Liver (tissue), 3 donors: ENCODE measurements around the gene LRRN3.

ENCODE experiments used
- FOXA2 ChIP-seq: IDR thresholded peaks from 2 replicates; pipeline ENCODE4 v1.6.1; 2016; ENCODE audit warnings: antibody characterized with exemption
- HNF4G ChIP-seq: IDR thresholded peaks from 2 replicates; pipeline ENCODE4 v1.6.1; 2016; ENCODE audit warnings: antibody characterized with exemption
- NR2F2 ChIP-seq: IDR thresholded peaks from 2 replicates; pipeline ENCODE4 v1.6.1; 2016; ENCODE audit warnings: antibody characterized with exemption
- RAD21 ChIP-seq, 2 donors: IDR thresholded peaks; 2 replicates each; pipeline ENCODE4 v1.6.1; 2016; ENCODE audit warnings: antibody characterized with exemption in 2 of 2, mild to moderate bottlenecking in 2 of 2
- REST ChIP-seq: IDR thresholded peaks from 2 replicates; pipeline ENCODE4 v1.6.1; 2016; ENCODE audit warnings: antibody characterized with exemption, mild to moderate bottlenecking
- RXRA ChIP-seq, 2 donors: IDR thresholded peaks; 2 replicates each; pipeline ENCODE4 v1.6.1; 2017 to 2018; ENCODE audit warnings: antibody characterized with exemption in 2 of 2, mild to moderate bottlenecking in 1 of 2
- TAF1 ChIP-seq: conservative IDR thresholded peaks from 2 replicates; pipeline ENCODE4 v1.6.1; 2016; ENCODE audit warnings: antibody characterized with exemption, mild to moderate bottlenecking
- YY1 ChIP-seq: IDR thresholded peaks from 2 replicates; pipeline ENCODE4 v1.6.1; 2016; ENCODE audit warnings: antibody characterized with exemption, mild to moderate bottlenecking
- TF ChIP-seq, protein P1 (sequence below): fragments of 150-350 bp; IDR thresholded peaks from 2 replicates; pipeline ENCODE4 v1.5.1; 2017; ENCODE audit warnings: improper control_type of control experiment, low read depth, low read length; ENCODE audit not compliant: missing input control
- TF ChIP-seq, protein P2 (sequence below): IDR thresholded peaks from 2 replicates; pipeline ENCODE4 v1.6.1; 2016; ENCODE audit warnings: antibody characterized with exemption
- TF ChIP-seq, protein P3 (sequence below): IDR thresholded peaks from 2 replicates; pipeline ENCODE4 v1.6.1; 2016; ENCODE audit warnings: antibody characterized with exemption
- donor health status: healthy.
- donor health status: healthy.

DNA sequence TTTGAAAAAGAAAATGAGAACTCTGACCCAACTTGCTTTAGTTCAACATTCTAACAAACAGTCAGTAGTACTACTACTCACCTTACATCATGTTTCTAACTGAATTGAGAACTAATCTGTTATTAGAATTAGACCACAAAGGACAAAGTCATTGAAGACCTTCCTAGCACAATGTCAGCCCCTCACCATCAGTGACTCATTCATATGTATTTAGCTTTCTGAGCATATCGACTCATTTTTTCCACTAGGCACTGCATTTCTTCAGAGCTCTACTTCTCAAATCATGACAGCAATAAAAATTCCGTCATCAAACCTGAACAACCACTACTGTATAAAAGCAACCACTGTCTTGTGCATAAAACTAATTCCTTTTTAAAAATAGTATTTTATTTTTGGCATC, 4.4 kb upstream of the LRRN3 start:
- TF ChIP-seq, protein P1, sequence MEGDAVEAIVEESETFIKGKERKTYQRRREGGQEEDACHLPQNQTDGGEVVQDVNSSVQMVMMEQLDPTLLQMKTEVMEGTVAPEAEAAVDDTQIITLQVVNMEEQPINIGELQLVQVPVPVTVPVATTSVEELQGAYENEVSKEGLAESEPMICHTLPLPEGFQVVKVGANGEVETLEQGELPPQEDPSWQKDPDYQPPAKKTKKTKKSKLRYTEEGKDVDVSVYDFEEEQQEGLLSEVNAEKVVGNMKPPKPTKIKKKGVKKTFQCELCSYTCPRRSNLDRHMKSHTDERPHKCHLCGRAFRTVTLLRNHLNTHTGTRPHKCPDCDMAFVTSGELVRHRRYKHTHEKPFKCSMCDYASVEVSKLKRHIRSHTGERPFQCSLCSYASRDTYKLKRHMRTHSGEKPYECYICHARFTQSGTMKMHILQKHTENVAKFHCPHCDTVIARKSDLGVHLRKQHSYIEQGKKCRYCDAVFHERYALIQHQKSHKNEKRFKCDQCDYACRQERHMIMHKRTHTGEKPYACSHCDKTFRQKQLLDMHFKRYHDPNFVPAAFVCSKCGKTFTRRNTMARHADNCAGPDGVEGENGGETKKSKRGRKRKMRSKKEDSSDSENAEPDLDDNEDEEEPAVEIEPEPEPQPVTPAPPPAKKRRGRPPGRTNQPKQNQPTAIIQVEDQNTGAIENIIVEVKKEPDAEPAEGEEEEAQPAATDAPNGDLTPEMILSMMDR = no peak
- TF ChIP-seq, protein P2, sequence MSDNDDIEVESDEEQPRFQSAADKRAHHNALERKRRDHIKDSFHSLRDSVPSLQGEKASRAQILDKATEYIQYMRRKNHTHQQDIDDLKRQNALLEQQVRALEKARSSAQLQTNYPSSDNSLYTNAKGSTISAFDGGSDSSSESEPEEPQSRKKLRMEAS = no peak
- TF ChIP-seq YY1 (no peak), NR2F2 (no peak), REST (no peak), RXRA (IDR thresholded peaks at IDR 0.05) (no peak), HNF4G (no peak), RAD21 (IDR thresholded peaks at IDR 0.05) (no peak), FOXA2 (no peak), TAF1 (no peak)
- TF ChIP-seq, protein P3, sequence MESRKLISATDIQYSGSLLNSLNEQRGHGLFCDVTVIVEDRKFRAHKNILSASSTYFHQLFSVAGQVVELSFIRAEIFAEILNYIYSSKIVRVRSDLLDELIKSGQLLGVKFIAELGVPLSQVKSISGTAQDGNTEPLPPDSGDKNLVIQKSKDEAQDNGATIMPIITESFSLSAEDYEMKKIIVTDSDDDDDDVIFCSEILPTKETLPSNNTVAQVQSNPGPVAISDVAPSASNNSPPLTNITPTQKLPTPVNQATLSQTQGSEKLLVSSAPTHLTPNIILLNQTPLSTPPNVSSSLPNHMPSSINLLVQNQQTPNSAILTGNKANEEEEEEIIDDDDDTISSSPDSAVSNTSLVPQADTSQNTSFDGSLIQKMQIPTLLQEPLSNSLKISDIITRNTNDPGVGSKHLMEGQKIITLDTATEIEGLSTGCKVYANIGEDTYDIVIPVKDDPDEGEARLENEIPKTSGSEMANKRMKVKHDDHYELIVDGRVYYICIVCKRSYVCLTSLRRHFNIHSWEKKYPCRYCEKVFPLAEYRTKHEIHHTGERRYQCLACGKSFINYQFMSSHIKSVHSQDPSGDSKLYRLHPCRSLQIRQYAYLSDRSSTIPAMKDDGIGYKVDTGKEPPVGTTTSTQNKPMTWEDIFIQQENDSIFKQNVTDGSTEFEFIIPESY = no peak
